ENCODE measurements around the gene BEND3.

- TF ChIP-seq CTCF (IDR thresholded peaks at IDR 0.05), result no peak
- TF ChIP-seq POLR2A (IDR thresholded peaks at IDR 0.05; ENCODE audit: low read depth), result no peak
- no peak for TF ChIP-seq EP300 (IDR thresholded peaks at IDR 0.05)
- TF ChIP-seq POLR2AphosphoS5 (IDR thresholded peaks at IDR 0.05), result no peak
Observed at GRCh38 chr6:107066697-107067659, 48.3 kb downstream of the BEND3 start.

Measured in esophagus muscularis mucosa (tissue), 4 donors.